B cell (primary cell): ENCODE data around the gene NADSYN1. TPM values are rescaled to one million over a fixed set of nuclear protein-coding genes. Genes with fewer than 3 reads are reported as not detected.

Experiments used
- ATAC-seq: fragments of 200-7000 bp; cut with Tn5 transposase; one replicate; pipeline ENCODE4 v1.10.0; 2021; ENCODE audit warnings: low read depth, mild to moderate bottlenecking, moderate number of reproducible peaks, moderate library complexity
- CTCF ChIA-PET: fragments of 350-600 bp; sonication (Branson Sonifier 250); formaldehyde crosslinking; loops from one replicate; lab custom pipeline; 2021; ENCODE audit warnings: antibody characterized with exemption, inconsistent platforms; lab: Charles Lee
- POLR2A ChIA-PET: fragments of 350-600 bp; sonication (Branson Sonifier 250); formaldehyde crosslinking; loops from one replicate; lab custom pipeline; 2021; ENCODE audit warnings: antibody characterized with exemption; lab: Charles Lee
- DNase-seq: peaks from one replicate; pipeline ENCODE4 v3.0.0; 2013
- H2AFZ ChIP-seq: 2 replicates; pipeline ENCODE4 v1.6.1; 2012; ENCODE audit warnings: mild to moderate bottlenecking, low read depth, low read length; ENCODE audit not compliant: insufficient read depth, poor library complexity, severe bottlenecking
- H3K27ac ChIP-seq, 2 donors: 1 replicate in 1 of 2; 2 replicates in 1 of 2; pipeline ENCODE4 v1.5.1; 2012 to 2013; ENCODE audit warnings: low read length in 2 of 2, mild to moderate bottlenecking in 2 of 2, moderate library complexity in 1 of 2
- H3K27me3 ChIP-seq, 4 experiments: fragments of 200-600 bp in 1 of 4; sonication (generic) in 1 of 4; replicated peaks in 1 of 4; 1 replicate in 2 of 4; 2 replicates in 2 of 4; pipeline versions ENCODE4 v1.6.1 to v1.7.0; 2013 to 2016; ENCODE audit warnings: low read length in 3 of 4, mild to moderate bottlenecking in 2 of 4, mixed read lengths in 1 of 4, moderate library complexity in 1 of 4; ENCODE audit not compliant: insufficient read depth in 4 of 4, control insufficient read depth in 3 of 4; ENCODE audit errors: control extremely low read depth in 1 of 4
- H3K36me3 ChIP-seq, 2 experiments: replicated peaks in 1 of 2; 1 replicate in 1 of 2; 2 replicates in 1 of 2; pipeline versions ENCODE4 v1.6.1 to v1.7.1; 2013; ENCODE audit warnings: low read length in 1 of 2; ENCODE audit not compliant: insufficient read depth in 2 of 2, control insufficient read depth in 1 of 2; ENCODE audit errors: control extremely low read depth in 1 of 2, extremely low read depth in 1 of 2
- H3K4me1 ChIP-seq, 2 donors: fragments of 200-600 bp in 1 of 2; sonication (generic) in 1 of 2; 1 replicate in 1 of 2; 2 replicates in 1 of 2; pipeline versions ENCODE4 v1.5.1 to v1.6.1; 2013 to 2017; ENCODE audit warnings: low read length in 2 of 2; ENCODE audit not compliant: control insufficient read depth in 2 of 2, insufficient read depth in 2 of 2
- H3K4me2 ChIP-seq: replicated peaks from 2 replicates; pipeline ENCODE3; 2012; ENCODE audit warnings: mild to moderate bottlenecking, low read depth, low read length; ENCODE audit not compliant: poor library complexity, severe bottlenecking
- H3K4me3 ChIP-seq, 5 experiments: fragments of 200-600 bp in 1 of 5; sonication (generic) in 1 of 5; 1 replicate in 3 of 5; 2 replicates in 2 of 5; pipeline versions ENCODE4 v1.5.1 to v1.7.0; 2011 to 2016; ENCODE audit warnings: low read length in 4 of 5, mild to moderate bottlenecking in 4 of 5, low read depth in 2 of 5, control low read depth in 1 of 5, moderate library complexity in 1 of 5; ENCODE audit not compliant: insufficient read depth in 1 of 5; ENCODE audit errors: control extremely low read depth in 1 of 5, extremely low read depth in 1 of 5
- H3K79me2 ChIP-seq: fragments of 200-600 bp; sonication (generic); one replicate; pipeline ENCODE4 v1.6.0; 2016; ENCODE audit warnings: low read length; ENCODE audit not compliant: control insufficient read depth, insufficient read depth
- H3K9ac ChIP-seq: fragments of 200-600 bp; sonication (generic); 2 replicates; pipeline ENCODE4 v1.6.1; 2017; ENCODE audit warnings: mild to moderate bottlenecking, low read length, moderate library complexity
- H3K9me3 ChIP-seq, 3 donors: one replicate each; pipeline versions ENCODE4 v1.6.1 to v1.7.1; 2013; ENCODE audit warnings: low read length in 2 of 3; ENCODE audit not compliant: control insufficient read depth in 2 of 3, insufficient read depth in 1 of 3; ENCODE audit errors: control extremely low read depth in 1 of 3
- H4K20me1 ChIP-seq: 2 replicates; pipeline ENCODE4 v1.6.0; 2012; ENCODE audit warnings: mild to moderate bottlenecking, low read length; ENCODE audit not compliant: insufficient read depth, control insufficient read depth, poor library complexity, severe bottlenecking
- H3K27ac Mint-ChIP-seq: one replicate; pipeline ENCODE4 v1.8.0; 2021; ENCODE audit warnings: mixed read lengths
- H3K27me3 Mint-ChIP-seq: one replicate; pipeline ENCODE4 v1.8.0; 2021; ENCODE audit warnings: mixed read lengths
- H3K4me1 Mint-ChIP-seq: one replicate; pipeline ENCODE4 v1.8.0; 2021; ENCODE audit warnings: mixed read lengths
- H3K4me3 Mint-ChIP-seq: one replicate; pipeline ENCODE4 v1.8.0; 2021; ENCODE audit warnings: mixed read lengths
- H3K9me3 Mint-ChIP-seq: one replicate; pipeline ENCODE4 v1.8.0; 2022; ENCODE audit warnings: mixed read lengths; ENCODE audit not compliant: insufficient read depth
- CTCF ChIP-seq: fragments of 200-600 bp; IDR thresholded peaks from one replicate; pipeline ENCODE4 v1.8.0; 2022; ENCODE audit warnings: antibody characterized with exemption, mild to moderate bottlenecking
- EZH2 ChIP-seq: IDR thresholded peaks from 2 replicates; pipeline ENCODE4 v1.6.1; 2012; ENCODE audit warnings: borderline replicate concordance, low read depth, mild to moderate bottlenecking, moderate library complexity, low read length; ENCODE audit not compliant: insufficient read depth, poor library complexity, severe bottlenecking
- WGBS: methylation state at CpG from one replicate; pipeline ENCODE4 v1.1.5; 2013; ENCODE audit warnings: missing lambda C conversion rate; ENCODE audit not compliant: insufficient coverage; 5-methylcytosine and 5-hydroxymethylcytosine counted together
- intact Hi-C: fragments of 100-400 bp; cut with micrococcal nuclease; formaldehyde crosslinking; loops from one replicate; pipeline ENCODE4 v1.10.0; 2022
- polyA plus RNA-seq: library from polyadenylated mRNA; depleted of rRNA; stranded (reverse); fragments of >200 nt; gene quantifications from 2 replicates; pipeline ENCODE4 v1.2.3, GENCODE V29; 2012
- total RNA-seq, 2 donors: library from RNA; stranded (reverse); fragments of 120-200 nt in 1 of 2; gene quantifications; 1 replicate in 1 of 2; 2 replicates in 1 of 2; pipeline versions ENCODE4 v1.2.3 to v1.2.4, GENCODE V29; 2013 to 2022

The NADSYN1 gene
- total and polyA plus RNA-seq, 2 donors (not counting 1 experiment from before 2014, with no cell fraction given), result 153 to 222 TPM

DNA sequence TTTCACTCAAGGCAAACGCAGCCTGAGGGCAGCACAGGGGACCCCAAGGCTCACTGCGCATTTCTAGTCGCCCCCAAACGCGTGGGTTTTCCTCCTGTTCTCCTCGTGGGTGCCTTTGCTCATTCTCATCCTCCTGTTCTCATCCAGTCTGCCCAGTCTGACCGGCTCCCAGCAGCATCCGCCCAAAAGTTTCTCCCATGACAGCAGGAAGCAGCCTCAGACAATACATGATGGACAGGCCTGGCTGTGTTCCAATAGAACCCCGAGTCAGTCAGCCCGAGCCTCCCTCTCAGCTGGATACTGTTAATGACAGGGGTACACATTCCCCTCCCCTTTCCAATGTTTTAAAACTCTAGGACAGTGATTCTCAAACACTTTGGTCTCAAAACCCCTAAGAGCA, 51.5 kb downstream of the NADSYN1 start:
- Histone ChIP-seq H3K79me2 (no peaks in the 10 kb centered on the region), H3K27me3 (no peaks in the 10 kb centered on the region), H3K4me2 (no peak overlapping the region), H3K4me1 (no peaks in the 10 kb centered on the region), H2AFZ (no peak overlapping the region), H3K9ac (no peak overlapping the region), H3K9me3 (peaks cover 3 to 13% (median 11%) of the 10 kb centered on the region in 3 donors), H3K4me3 (no peak overlapping the region), H3K27ac (no peak overlapping the region), H3K36me3 (peaks cover 0 to 39% of the 10 kb centered on the region in 2 experiments), H4K20me1 (no peaks in the 10 kb centered on the region)
- H3K27ac Mint-ChIP-seq, result no peak overlapping the region
- peaks cover 2% of the 10 kb centered on the region for H3K4me1 Mint-ChIP-seq
- no peaks in the 10 kb centered on the region for H3K27me3 Mint-ChIP-seq
- H3K4me3 Mint-ChIP-seq, result no peak overlapping the region
- POLR2A ChIA-PET, result no interaction called here
- DNase-seq, result no peak
- TF ChIP-seq CTCF (no peak), EZH2 (no peak)
- intact Hi-C loops, result no loop called here
- 80% methylated on average over 10 of the region's 10 CpGs for WGBS
- ATAC-seq, result no peak
- CTCF ChIA-PET, result no interaction called here
- H3K9me3 Mint-ChIP-seq, result peaks cover 11% of the 10 kb centered on the region

- no CpG with 5 or more reads among the region's 2 CpGs for WGBS
- Histone ChIP-seq H3K36me3 (peaks cover 0 to 34% of the 10 kb centered on the region in 2 experiments), H3K4me3 (no peak overlapping the region), H3K79me2 (no peaks in the 10 kb centered on the region), H2AFZ (no peak overlapping the region), H3K4me1 (no peaks in the 10 kb centered on the region), H4K20me1 (no peaks in the 10 kb centered on the region), H3K4me2 (no peak overlapping the region), H3K27ac (no peak overlapping the region), H3K9me3 (peaks cover 3 to 17% (median 16%) of the 10 kb centered on the region in 3 donors), H3K27me3 (no peaks in the 10 kb centered on the region), H3K9ac (no peak overlapping the region)
- ATAC-seq, result no peak
- DNase-seq, result no peak
- no peak for TF ChIP-seq CTCF
- no peak for TF ChIP-seq EZH2
- Mint-ChIP-seq H3K27ac (no peak overlapping the region), H3K9me3 (peaks cover 15% of the 10 kb centered on the region), H3K4me1 (peaks cover 2% of the 10 kb centered on the region), H3K4me3 (no peak overlapping the region), H3K27me3 (no peaks in the 10 kb centered on the region)
- ChIA-PET POLR2A (no interaction called here), CTCF (no interaction called here)
- intact Hi-C loops, result no loop called here
Measured at GRCh38 chr11:71505001-71505400, 52.0 kb downstream of the NADSYN1 start.
